Choroid plexus epithelial cell (primary cell): ENCODE measurements around the gene ACAD8.

Source experiments
- DNase-seq: peaks from one replicate; pipeline ENCODE4 v3.0.0-alpha.2; 2010; ENCODE audit warnings: low read depth
- H3K4me3 ChIP-seq: 2 replicates; pipeline ENCODE4 v1.5.1; 2011; ENCODE audit warnings: low read depth, mild to moderate bottlenecking, control low read depth, low read length, moderate library complexity
- CTCF ChIP-seq: conservative IDR thresholded peaks from 2 replicates; pipeline ENCODE4 v1.5.1; 2011; ENCODE audit warnings: low read depth, mild to moderate bottlenecking, control low read depth, inconsistent platforms, low read length, moderate library complexity

ACAD8 gene

GRCh38 chr11:134257101-134257500, 3.7 kb downstream of the ACAD8 start:
- no peak for TF ChIP-seq CTCF
- DNase-seq, result no peak
- H3K4me3 ChIP-seq, result no peak overlapping the region

- no peak overlapping the region for H3K4me3 ChIP-seq
- no peak for TF ChIP-seq CTCF
- no peak for DNase-seq
These were observed 5.2 kb downstream of the ACAD8 start for GRCh38 chr11:134258577-134258976.

- no peak overlapping the region for H3K4me3 ChIP-seq
- TF ChIP-seq CTCF, result no peak
- DNase-seq, result no peak
These were observed 7.1 kb downstream of the ACAD8 start for GRCh38 chr11:134260503-134260902.

- DNase-seq, result no peak
- no peak overlapping the region for H3K4me3 ChIP-seq
- TF ChIP-seq CTCF, result no peak
These were observed 7.6 kb downstream of the ACAD8 start for GRCh38 chr11:134260983-134261382.

GRCh38 chr11:134261626-134262488, 8.5 kb downstream of the ACAD8 start:
- no peak overlapping the region for H3K4me3 ChIP-seq
- TF ChIP-seq CTCF, result peak; percentile 73
- peak; percentile 45 for DNase-seq

- no peak for DNase-seq
- H3K4me3 ChIP-seq, result no peak overlapping the region
- no peak for TF ChIP-seq CTCF
These were observed 11.8 kb downstream of the ACAD8 start for GRCh38 chr11:134264966-134265764.

GRCh38 chr11:134266440-134266839, 13.1 kb downstream of the ACAD8 start:
- no peak overlapping the region for H3K4me3 ChIP-seq
- TF ChIP-seq CTCF, result no peak
- no peak for DNase-seq
